ENCODE measurements around the gene HIBCH. TPM values are rescaled to one million over a fixed set of nuclear protein-coding genes. Genes with fewer than 3 reads are reported as not detected.
"Not testable (repeated sequence)": the region's sequence is repeated elsewhere in the genome, so short reads cannot be mapped to it uniquely, and the experiment has no call there.

HIBCH gene
- total RNA-seq, 2 experiments from 2014 or later, result 13.5 to 13.7 TPM

DNA sequence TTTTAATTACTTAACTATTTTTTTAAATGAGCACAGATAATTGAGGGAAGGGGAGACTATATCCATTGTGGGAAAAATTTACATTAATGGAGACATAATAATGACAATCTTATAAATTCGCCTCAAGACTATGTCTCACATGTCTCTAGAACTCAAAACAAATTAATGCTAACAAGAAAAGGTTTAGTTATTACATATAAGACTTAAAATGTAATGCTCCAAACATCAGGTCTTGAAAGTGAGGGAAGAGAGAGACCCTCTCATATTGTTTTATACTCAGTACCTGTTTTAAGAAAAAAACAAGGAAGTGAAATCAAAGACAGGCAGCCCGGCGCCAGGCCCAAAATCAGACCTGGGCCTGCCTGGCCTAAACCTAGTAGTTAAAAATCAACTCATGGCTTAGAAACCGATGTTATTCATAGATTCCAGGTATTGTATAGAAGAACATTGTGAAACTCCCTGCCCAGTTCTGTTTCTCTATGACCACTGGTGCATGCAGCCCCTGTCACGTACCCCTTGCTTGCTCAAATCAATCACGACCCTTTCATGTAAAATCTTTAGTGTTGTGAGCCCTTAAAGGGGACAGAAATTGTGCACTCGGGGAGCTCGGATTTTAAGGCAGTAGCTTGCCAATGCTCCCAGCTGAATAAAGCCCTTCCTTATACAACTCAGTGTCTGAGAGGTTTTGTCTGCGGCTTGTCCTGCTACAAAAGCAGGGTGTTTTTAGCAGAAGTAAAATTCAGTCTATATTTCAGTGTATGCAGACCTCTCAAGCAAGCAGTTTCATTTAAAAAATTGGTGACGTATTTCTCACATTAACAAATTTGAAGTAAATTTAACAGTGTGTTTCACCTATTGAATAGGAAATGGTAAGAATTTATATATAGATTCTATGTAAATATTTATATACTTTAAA is 161.8 kb downstream of the HIBCH start:
- H3K4me3 Mint-ChIP-seq; ATAC-seq; H3K36me3 Mint-ChIP-seq (ENCODE audit: low read depth); H3K9me3 Mint-ChIP-seq (ENCODE audit: insufficient read depth); DNase-seq; H3K27me3 Mint-ChIP-seq (ENCODE audit: low read depth); H3K4me1 Mint-ChIP-seq (ENCODE audit: low read depth); POLR2A ChIA-PET; CTCF ChIA-PET; H3K27ac Mint-ChIP-seq: not testable (repeated sequence)

DNA sequence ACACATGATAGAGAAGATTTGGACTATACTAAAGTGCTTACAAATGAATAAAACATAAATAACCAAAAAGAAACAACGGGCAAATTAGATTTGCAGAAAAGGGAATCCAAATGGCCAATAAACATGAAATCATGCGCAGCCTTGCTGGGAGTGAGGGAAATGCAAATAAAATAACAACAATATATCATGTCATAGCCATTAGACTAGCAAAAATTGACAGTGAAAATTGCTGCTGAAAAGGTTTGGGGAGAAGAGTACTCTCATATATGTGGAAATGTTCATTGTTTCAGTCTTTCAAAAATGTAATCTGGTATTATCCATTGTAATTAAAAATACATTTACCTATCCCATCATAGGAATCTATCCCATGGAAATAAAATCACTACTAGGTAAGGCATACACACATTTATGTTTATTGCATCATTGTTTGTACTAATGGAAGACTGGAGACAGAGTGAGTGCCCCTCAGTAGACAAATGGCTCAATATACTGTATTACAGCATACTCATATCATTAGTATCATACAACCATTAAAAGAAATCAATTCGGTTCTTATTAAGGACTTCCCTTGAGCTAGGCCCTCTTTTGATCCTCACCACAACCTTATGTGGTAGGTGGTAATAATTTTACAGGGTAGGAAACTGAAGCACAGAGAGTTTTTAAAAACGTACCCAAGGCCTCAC is 163.0 kb downstream of the HIBCH start:
- ATAC-seq (no peak), DNase-seq (no peak)
- ChIA-PET POLR2A (no interaction called here), CTCF (no interaction called here)
- Mint-ChIP-seq H3K27me3 (ENCODE audit: low read depth) (no peaks in the 10 kb centered on the region), H3K9me3 (ENCODE audit: insufficient read depth) (no peaks in the 10 kb centered on the region), H3K4me3 (no peak overlapping the region), H3K36me3 (ENCODE audit: low read depth) (no peaks in the 10 kb centered on the region), H3K4me1 (ENCODE audit: low read depth) (no peaks in the 10 kb centered on the region), H3K27ac (no peak overlapping the region)

Other genes starting within 250 kb of the HIBCH start
- 1 to 10 TPM; 5.6 to 6.9 TPM for gene INPP1, start 23.8 kb upstream of the HIBCH start, total RNA-seq
- 10 to 100 TPM; 51.8 to 53.2 TPM for gene MFSD6, start 88.5 kb upstream of the HIBCH start, total RNA-seq
- 10 to 100 TPM; 18.4 to 23.2 TPM for gene NEMP2, start 214.9 kb upstream of the HIBCH start, total RNA-seq